NCI-H510A (cell line): Measurements from ENCODE around the gene CEACAM7.

Experiments
- DNase-seq: peaks from one replicate; lab custom pipeline; 2025; lab: John Stamatoyannopoulos, UW

CEACAM7 gene

DNA sequence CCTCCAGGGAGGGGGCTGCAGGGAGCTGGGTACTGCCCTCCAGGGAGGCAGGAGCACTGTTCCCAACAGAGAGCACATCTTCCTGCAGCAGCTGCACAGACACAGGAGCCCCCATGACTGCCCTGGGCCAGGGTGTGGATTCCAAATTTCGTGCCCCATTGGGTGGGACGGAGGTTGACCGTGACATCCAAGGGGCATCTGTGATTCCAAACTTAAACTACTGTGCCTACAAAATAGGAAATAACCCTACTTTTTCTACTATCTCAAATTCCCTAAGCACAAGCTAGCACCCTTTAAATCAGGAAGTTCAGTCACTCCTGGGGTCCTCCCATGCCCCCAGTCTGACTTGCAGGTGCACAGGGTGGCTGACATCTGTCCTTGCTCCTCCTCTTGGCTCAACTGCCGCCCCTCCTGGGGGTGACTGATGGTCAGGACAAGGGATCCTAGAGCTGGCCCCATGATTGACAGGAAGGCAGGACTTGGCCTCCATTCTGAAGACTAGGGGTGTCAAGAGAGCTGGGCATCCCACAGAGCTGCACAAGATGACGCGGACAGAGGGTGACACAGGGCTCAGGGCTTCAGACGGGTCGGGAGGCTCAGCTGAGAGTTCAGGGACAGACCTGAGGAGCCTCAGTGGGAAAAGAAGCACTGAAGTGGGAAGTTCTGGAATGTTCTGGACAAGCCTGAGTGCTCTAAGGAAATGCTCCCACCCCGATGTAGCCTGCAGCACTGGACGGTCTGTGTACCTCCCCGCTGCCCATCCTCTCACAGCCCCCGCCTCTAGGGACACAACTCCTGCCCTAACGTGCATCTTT lies 12.5 kb upstream of the CEACAM7 start:
- DNase-seq = no peak

DNA sequence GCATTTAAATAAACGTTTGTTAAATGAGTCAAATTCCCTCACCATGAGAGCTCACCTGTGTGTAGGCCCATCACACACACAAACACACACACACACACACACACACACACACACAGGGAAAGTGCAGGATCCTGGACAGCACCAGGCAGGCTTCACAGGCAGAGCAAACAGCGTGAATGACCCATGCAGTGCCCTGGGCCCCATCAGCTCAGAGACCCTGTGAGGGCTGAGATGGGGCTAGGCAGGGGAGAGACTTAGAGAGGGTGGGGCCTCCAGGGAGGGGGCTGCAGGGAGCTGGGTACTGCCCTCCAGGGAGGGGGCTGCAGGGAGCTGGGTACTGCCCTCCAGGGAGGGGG lies 11.9 kb upstream of the CEACAM7 start:
- no peak for DNase-seq

GRCh38 chr19:41699231-41699967 lies 11.3 kb upstream of the CEACAM7 start:
- DNase-seq = no peak

GRCh38 chr19:41698746-41699230 lies 10.7 kb upstream of the CEACAM7 start:
- DNase-seq = no peak

DNA sequence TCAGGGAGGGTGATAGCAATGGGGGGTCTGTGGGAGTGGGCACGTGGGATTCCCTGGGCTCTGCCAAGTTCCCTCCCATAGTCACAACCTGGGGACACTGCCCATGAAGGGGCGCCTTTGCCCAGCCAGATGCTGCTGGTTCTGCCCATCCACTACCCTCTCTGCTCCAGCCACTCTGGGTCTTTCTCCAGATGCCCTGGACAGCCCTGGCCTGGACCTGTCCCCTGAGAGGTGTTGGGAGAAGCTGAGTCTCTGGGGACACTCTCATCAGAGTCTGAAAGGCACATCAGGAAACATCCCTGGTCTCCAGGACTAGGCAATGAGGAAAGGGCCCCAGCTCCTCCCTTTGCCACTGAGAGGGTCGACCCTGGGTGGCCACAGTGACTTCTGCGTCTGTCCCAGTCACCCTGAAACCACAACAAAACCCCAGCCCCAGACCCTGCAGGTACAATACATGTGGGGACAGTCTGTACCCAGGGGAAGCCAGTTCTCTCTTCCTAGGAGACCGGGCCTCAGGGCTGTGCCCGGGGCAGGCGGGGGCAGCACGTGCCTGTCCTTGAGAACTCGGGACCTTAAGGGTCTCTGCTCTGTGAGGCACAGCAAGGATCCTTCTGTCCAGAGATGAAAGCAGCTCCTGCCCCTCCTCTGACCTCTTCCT lies 9.3 kb upstream of the CEACAM7 start:
- DNase-seq = no peak

DNA sequence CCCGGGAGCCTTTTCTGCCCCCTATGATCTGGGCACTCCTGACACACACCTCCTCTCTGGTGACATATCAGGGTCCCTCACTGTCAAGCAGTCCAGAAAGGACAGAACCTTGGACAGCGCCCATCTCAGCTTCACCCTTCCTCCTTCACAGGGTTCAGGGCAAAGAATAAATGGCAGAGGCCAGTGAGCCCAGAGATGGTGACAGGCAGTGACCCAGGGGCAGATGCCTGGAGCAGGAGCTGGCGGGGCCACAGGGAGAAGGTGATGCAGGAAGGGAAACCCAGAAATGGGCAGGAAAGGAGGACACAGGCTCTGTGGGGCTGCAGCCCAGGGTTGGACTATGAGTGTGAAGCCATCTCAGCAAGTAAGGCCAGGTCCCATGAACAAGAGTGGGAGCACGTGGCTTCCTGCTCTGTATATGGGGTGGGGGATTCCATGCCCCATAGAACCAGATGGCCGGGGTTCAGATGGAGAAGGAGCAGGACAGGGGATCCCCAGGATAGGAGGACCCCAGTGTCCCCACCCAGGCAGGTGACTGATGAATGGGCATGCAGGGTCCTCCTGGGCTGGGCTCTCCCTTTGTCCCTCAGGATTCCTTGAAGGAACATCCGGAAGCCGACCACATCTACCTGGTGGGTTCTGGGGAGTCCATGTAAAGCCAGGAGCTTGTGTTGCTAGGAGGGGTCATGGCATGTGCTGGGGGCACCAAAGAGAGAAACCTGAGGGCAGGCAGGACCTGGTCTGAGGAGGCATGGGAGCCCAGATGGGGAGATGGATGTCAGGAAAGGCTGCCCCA lies 8.5 kb upstream of the CEACAM7 start:
- no peak for DNase-seq

DNA sequence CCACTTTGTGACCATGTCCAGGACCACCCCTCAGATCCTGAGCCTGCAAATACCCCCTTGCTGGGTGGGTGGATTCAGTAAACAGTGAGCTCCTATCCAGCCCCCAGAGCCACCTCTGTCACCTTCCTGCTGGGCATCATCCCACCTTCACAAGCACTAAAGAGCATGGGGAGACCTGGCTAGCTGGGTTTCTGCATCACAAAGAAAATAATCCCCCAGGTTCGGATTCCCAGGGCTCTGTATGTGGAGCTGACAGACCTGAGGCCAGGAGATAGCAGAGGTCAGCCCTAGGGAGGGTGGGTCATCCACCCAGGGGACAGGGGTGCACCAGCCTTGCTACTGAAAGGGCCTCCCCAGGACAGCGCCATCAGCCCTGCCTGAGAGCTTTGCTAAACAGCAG lies 7.7 kb upstream of the CEACAM7 start:
- no peak for DNase-seq

- no peak for DNase-seq
Measured at GRCh38 chr19:41694831-41695635, 7.0 kb upstream of the CEACAM7 start.

GRCh38 chr19:41694196-41694595 lies 6.1 kb upstream of the CEACAM7 start:
- no peak for DNase-seq

GRCh38 chr19:41691268-41691970 lies 3.3 kb upstream of the CEACAM7 start:
- no peak for DNase-seq

GRCh38 chr19:41690801-41691065 lies 2.7 kb upstream of the CEACAM7 start:
- DNase-seq = no peak

DNA sequence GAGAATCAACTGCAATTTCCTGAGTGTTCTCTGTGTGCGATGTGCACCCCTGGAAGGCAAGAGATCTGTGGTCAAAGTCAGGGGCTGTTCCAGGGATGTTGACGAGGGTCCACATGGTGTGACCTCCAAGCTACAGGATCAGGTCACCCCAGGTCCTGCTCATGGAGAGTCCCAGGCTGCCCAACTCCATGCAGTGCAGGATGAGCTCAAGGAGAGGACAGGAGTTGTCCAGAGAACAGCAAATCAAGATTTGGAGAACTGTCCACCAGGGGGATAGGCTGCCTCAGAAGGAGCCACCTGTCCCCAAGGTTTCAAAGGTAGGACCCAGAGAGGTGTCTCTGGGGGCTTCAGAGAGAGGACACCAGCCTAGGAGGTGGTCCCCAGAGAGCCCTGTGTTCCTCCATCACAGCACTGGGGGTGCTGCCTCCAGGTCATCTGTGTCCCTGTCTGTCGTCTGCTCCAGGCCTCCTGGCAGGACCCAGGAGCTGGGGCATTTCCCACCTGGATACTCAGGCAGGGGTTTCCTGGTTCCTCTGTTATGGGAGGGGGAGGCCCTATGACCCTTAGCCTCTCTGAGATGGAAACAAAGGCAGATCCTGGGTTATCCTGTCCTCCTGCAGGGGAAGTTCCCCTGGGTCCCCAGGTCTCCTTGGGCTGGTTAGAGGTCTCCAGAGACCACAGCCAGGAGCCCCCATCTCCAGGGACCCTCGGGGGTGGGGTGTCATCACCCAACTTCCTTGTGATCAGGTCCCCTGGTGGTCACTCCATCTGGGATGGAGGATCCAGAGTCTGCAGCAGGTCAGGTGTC lies 2.1 kb upstream of the CEACAM7 start:
- DNase-seq = no peak

GRCh38 chr19:41688687-41689086 lies 617 bp upstream of the CEACAM7 start:
- no peak for DNase-seq

GRCh38 chr19:41687419-41687818 lies 651 bp downstream of the CEACAM7 start:
- no peak for DNase-seq

DNA sequence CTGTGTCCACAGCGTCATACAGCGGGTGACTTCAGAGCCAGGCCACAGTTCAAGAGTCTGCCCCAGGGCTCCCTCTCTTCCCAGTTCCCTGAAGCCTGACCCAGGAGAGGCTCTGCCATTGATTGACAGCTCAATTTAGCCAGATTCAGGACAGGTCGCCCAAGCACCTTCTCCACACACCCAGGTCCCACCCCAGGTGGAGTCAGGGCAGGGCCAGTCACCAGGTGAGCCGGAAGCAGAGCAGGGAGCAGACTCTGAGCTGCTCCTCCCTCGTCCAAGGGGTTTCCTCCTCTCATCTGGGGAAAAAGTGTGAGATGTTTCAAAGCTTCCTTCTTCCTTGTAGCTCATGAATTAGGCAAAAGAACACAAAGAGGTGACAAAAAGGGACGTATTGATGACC lies 5.6 kb downstream of the CEACAM7 start:
- DNase-seq = no peak

- DNase-seq = no peak
Measured at GRCh38 chr19:41671486-41671885, 16.6 kb downstream of the CEACAM7 start.

- no peak for DNase-seq
Measured at GRCh38 chr19:41670755-41671154, 17.3 kb downstream of the CEACAM7 start.

DNA sequence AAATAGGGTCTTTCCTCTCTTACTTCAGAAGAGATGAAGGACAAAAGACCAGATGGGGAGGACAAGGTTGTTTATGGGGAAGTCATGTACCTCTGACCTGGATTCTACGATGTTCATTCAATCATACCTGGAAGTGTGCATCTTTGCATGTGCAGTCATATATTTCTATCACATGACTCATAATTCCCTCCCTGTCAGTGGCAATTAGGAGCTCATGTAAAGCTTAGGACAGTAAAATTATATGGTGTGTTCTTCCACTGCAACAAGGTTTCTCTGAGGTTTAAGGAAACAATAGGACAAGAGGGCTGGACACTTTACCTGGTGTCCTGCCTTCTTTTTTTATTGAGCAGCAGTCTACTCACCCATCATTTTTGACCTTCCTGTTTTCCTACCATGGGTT lies 19.8 kb downstream of the CEACAM7 start:
- no peak for DNase-seq

GRCh38 chr19:41666075-41666474 lies 22.0 kb downstream of the CEACAM7 start:
- no peak for DNase-seq

GRCh38 chr19:41657157-41657556 lies 30.9 kb downstream of the CEACAM7 start:
- DNase-seq = no peak
